Caki2 (cell line): Measurements from ENCODE around the gene CYP21A2. TPM values are rescaled to one million over a fixed set of nuclear protein-coding genes. Genes with fewer than 3 reads are reported as not detected.
"Not testable (repeated sequence)": the region's sequence is repeated elsewhere in the genome, so short reads cannot be mapped to it uniquely, and the experiment has no call there.

Experiments
- DNase-seq: peaks from one replicate; pipeline ENCODE4 v3.0.0-alpha.2; 2015; ENCODE audit warnings: low read depth
- in situ Hi-C: cut with HindIII; loops from 2 replicates; pipeline ENCODE4 v1.10.0; 2016; ENCODE audit warnings: low sequenced_read_pairs, low pct_unique_long_range_greater_than_20kb, mixed read lengths
- total RNA-seq: library from RNA; depleted of rRNA; stranded (reverse); fragments of >200 nt; shearing (Covaris generic); gene quantifications from 2 replicates; pipeline ENCODE4 v1.2.3, GENCODE V29; 2014; ENCODE audit warnings: low replicate concordance

Gene CYP21A2
- total RNA-seq, 1 experiment from 2014 or later = not detected

GRCh38 chr6:32014547-32014946, 23.7 kb upstream of the CYP21A2 start, which contains the start of gene C4B:
TSS of gene C4B (plus strand) at chr6:32014795. CDS start at chr6:32014846, 51 bp downstream.
- in situ Hi-C loops, DNase-seq: not testable (repeated sequence)

GRCh38 chr6:32022100-32022499, 16.1 kb upstream of the CYP21A2 start:
- in situ Hi-C loops = not testable (repeated sequence)

GRCh38 chr6:32028631-32029030, 9.6 kb upstream of the CYP21A2 start:
- DNase-seq, in situ Hi-C loops: not testable (repeated sequence)

More at GRCh38 chr6:32022100-32022499, 16.1 kb upstream of the CYP21A2 start:
- not testable (repeated sequence) for DNase-seq

- in situ Hi-C loops = not testable (repeated sequence)
Measured at GRCh38 chr6:32029553-32029952, 8.7 kb upstream of the CYP21A2 start.

GRCh38 chr6:32035283-32036013, 2.8 kb upstream of the CYP21A2 start:
- DNase-seq, in situ Hi-C loops: not testable (repeated sequence)

More at GRCh38 chr6:32029553-32029952, 8.7 kb upstream of the CYP21A2 start:
- DNase-seq = not testable (repeated sequence)

- in situ Hi-C loops, DNase-seq: not testable (repeated sequence)
Measured at GRCh38 chr6:32037136-32037535, 1.1 kb upstream of the CYP21A2 start.

GRCh38 chr6:32038878-32039277, 663 bp downstream of the CYP21A2 start:
- DNase-seq, in situ Hi-C loops: not testable (repeated sequence)

GRCh38 chr6:32039321-32040274, 1.4 kb downstream of the CYP21A2 start:
- in situ Hi-C loops, DNase-seq: not testable (repeated sequence)

GRCh38 chr6:32040299-32041049, 2.3 kb downstream of the CYP21A2 start:
- in situ Hi-C loops, DNase-seq: not testable (repeated sequence)

- DNase-seq, in situ Hi-C loops: not testable (repeated sequence)
Measured at GRCh38 chr6:32041050-32041321, 2.8 kb downstream of the CYP21A2 start.

- in situ Hi-C loops, DNase-seq: not testable (repeated sequence)
Measured at GRCh38 chr6:32041385-32041784, 3.2 kb downstream of the CYP21A2 start.

- in situ Hi-C loops, DNase-seq: not testable (repeated sequence)
Measured at GRCh38 chr6:32042276-32042675, 4.1 kb downstream of the CYP21A2 start.

GRCh38 chr6:32043589-32044380, 5.6 kb downstream of the CYP21A2 start:
- DNase-seq, in situ Hi-C loops: not testable (repeated sequence)

- in situ Hi-C loops, DNase-seq: not testable (repeated sequence)
Measured at GRCh38 chr6:32044916-32045315, 6.7 kb downstream of the CYP21A2 start.

- no peak for DNase-seq
- in situ Hi-C loops = no loop called here
Measured at GRCh38 chr6:32045811-32046449, 7.7 kb downstream of the CYP21A2 start.

- in situ Hi-C loops = no loop called here
- no peak for DNase-seq
Measured at GRCh38 chr6:32046450-32047083, 8.4 kb downstream of the CYP21A2 start.

- in situ Hi-C loops = no loop called here
- DNase-seq = peak; percentile 51
Measured at GRCh38 chr6:32047084-32047478, 8.9 kb downstream of the CYP21A2 start.
